HT-29 (cell line): ENCODE measurements around the gene PCGF3. TPM values are rescaled to one million over a fixed set of nuclear protein-coding genes. Genes with fewer than 3 reads are reported as not detected.
A peak's percentile ranks its signal among the peaks of the same experiment; 100 is the strongest.
"Not testable (repeated sequence)": the region's sequence is repeated elsewhere in the genome, so short reads cannot be mapped to it uniquely, and the experiment has no call there.

Experiments used
- DNase-seq: peaks from one replicate; pipeline ENCODE4 v3.0.0-alpha.2; 2015; ENCODE audit warnings: low spot score
- total RNA-seq: library from RNA; depleted of rRNA; stranded (reverse); fragments of >200 nt; shearing (Covaris generic); gene quantifications from 2 replicates; pipeline ENCODE4 v1.2.3, GENCODE V29; 2014; rRNA removed

The PCGF3 gene
- total RNA-seq, 1 experiment from 2014 or later, result 64.9 TPM

DNA sequence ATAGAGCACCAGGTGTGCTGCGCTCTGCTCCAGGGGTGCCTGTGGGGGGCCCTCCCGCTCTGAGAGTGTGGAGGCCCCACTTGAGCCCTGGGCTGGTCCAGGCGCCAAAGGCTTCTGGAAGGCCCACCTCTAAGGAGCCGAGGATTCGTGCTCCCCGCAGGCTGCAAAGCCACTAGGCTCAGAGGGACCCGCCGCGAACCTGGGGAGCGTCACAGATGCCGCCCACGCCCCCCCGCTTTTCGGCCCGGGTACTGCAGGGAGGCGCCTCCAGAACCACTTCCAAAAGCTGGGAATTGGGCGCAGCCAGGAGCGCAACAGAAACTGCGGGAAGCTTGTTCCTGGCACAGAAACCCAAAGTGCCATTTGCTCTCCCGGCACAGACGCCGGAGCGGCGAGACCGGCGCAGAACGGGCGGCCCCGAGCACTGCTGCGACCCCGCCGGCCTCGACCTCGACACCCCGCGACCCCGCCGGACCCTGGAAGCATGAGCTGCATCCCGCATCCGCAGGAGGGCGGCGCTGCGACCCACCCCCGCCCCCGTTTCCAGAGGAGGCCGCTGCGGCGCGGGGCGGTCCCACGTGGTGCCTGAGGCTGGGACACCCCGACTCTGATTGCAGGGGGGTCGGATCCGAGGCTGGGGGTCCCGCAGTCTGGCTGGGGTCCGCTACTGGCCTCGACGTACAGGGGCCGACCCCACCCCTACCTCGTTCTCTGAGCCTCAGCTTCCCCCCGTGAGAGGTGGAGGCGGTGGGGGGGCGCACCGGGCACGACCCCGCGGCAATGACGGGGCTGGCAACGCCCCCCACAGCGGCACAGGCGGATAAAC is 89.5 kb downstream of the PCGF3 start:
- no peak for DNase-seq

DNA sequence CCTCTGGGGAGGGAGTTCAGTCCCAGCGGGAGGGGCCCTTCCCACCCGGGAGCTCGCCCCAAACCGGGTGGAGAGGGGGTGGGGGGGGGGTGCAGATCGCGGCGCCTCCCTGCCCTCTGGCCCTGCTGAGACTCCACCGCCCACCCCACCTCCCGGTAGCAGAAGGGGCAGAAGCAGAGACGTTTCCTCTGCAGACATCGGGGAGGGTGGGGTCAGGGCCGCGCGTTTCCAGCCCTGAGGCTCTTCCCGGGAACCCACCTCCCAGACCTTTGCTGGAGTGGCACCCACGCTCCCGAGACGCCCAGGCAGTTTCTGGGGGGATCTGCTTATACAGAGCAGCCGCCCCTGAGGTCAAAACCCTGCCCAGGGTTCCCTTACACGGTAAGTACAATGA is 90.1 kb downstream of the PCGF3 start:
- DNase-seq, result no peak

DNA sequence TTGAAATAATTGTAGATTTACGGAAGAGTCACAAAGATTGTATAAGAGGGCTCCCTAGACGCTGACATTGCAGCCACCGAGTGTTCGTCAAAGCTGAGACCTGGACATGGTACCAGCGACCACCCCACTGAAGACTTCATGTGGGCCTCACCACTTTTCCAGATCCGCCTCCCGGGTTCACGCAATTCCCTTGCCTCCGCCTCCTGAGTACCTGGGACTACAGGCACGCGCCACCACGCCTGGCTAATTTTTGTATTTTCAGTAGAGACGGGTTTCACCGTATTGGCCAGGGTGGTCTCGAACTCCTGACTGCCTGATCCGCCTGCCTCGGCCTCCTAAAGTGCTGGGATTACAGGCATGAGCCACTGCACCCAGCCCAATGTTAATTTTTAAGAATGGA is 90.6 kb downstream of the PCGF3 start:
- DNase-seq, result no peak

DNA sequence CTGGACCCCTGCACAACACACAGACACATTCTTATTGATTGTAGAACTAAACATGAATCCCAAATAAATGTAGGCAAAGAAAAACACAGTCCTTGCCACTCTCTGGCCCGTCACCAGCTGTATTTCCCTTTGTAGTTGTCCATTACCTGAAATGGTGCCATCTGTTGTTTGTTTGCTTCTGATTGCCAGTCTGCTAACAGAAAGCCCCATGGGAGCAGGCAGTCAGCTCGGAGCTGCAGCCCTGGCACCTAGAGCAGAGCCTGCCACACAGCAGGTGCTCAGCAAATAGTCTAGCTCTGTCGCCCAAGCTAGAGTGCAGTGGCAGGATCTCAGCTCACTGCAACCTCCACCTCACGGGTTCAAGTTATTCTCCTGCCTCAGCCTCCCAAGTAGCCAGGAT is 91.4 kb downstream of the PCGF3 start:
- no peak for DNase-seq

DNA sequence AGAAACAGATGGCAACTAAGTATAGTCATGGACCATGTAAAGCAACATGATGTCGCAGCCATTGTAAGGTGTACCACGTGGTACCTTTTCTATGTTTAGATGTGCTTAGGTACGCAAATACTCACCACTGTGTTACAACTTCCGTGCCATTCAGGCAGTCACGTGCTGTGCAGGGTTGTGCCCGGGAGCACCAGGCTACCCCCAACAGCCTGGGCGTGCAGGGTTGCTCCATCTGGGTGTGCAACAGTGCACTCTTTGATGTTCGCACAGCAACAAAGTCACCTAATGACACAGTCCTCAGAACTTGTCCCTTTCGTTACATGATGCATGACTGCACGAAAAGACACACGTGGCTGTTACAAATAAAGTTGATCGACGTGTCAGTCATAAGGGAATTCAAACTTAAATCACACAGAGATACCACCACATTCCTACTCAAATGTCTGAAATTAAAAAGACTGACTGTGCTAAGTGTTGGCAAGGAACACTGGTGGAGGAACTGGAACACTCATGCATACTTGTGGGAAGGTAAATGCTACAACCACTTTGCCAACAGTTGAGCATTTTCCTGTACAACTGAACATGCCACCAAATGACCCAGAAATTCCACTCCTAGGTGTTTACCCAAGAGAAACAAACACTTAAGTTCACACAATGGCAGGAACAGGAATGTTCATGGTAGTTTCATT is 95.9 kb downstream of the PCGF3 start:
- DNase-seq, result no peak

DNA sequence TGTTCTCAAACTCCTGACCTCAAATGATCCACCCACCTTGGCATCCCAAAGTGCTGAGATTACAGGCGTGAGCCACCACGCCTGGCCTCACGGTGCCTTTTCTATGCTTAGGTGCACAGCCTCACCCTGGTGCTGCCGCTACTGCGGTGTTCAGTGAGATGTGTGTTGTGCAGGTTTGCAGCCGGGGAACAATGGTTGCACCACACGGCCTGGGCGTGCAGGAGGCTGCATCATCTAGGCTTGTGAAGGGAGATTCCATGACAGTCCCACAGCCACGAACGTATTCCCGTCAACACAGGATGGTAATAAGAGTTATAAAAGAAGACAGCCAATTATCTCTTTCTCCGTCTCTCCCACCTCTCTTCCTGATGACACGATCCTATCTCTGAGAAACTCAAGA is 98.3 kb downstream of the PCGF3 start:
- no peak for DNase-seq

DNA sequence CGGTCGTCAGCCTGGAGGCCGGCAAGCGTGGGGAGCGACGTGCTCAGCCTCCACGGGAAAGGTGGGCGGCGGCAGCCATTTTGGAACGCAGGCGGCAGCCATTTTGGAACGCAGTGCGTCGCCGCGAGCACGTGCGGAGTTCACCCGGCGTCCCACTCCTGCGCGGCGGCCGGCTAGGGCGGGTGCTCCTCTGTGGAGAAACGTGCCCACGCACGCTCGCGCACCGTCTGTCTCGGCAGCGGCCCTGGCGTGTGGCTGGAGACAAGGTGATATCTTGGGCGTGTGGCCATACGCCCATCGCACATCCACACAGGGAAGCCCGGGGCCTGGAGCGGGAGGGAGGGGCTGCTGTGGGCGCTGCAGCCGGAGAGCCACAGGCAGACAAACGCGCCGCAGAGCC is 99.2 kb downstream of the PCGF3 start:
- DNase-seq, result no peak

DNA sequence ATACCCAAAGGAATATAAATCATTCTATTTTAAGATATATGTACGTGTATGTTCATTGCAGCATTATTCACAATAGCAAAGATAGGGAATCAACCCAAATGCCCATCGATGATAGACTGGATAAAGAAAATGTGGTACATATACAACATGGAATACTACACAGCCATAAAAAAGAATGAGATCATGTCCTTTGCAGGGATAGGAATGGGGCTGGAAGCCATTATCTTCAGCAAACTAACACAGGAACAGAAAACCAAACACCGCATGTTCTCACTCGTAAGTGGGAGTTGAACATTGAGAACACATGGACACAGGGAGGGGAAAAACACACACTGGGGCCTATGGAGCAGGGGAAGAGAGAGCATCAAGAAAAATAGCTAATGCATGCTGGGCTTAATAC is 101.3 kb downstream of the PCGF3 start:
- DNase-seq, result not testable (repeated sequence)

DNA sequence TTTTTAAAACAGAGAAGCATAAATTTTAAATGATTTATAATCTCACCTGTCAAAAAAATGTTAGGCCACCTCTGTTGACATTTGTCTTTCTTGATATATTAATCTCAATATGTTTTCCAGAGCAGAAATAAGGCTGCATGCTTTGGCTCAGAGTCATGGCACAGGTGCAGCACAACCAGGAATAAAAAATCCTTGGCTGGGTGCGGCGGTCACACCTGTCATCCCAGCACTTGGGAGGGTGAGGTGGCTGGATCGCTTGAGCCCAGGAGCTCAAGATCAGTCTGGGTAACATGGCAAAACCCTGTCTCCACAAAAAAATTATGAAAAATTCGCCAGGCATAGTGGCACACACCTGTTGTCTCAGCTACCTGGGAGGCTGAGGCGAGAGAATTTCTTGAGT is 102.2 kb downstream of the PCGF3 start:
- no peak for DNase-seq

DNA sequence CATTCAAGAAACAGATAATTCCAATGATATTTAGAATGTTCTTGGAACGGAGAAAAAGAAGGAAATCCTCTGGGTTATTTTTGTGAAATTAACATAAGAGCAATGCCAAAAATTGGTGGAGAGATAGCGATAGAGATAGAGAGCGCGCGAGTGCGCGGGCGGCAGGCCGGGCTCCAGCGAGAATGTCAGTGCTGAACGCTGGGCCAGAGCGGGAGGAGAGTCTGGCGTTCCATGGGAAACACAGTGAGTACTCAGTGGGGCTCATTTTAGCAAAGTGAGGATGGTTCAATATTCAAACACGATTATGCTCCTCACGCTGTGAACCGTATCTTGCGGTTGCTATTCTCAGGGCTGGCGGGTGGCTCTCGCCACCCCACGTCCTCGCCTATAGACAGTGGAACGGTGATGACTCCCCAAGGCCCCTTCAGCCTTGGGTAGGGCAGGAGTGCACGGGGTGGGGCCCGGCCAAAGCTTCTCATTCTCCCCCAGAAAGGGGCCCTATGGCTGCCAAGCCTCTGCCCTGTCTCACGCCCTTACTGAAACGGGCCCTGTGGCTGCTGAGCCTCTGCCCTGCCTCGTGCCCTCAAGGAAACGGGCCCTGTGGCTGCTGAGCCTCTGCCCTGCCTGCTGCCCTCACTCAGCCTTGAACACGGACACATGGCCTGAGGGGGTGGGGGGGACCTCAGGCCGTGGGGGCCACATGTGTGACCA is 103.4 kb downstream of the PCGF3 start:
- DNase-seq, result no peak

DNA sequence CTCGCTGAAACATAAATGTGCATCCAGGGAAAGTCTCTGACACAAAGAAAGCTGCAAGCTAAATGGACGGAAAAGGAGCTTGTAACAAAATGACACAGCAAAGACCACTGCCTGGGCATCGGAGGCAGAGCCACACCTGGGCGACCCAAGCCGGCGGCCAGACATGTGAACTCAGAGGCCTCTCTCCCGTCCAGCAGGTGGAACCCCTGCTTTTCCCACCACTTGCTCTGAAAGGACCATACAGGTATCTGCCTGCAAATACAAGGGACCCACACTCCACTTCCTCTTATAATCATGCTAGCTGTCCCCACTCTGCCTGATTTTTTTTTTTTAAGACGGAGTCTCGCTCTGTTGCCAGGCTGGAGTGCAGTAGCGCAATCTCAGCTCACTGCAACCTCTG is 108.3 kb downstream of the PCGF3 start:
- peak; percentile 42 for DNase-seq

DNA sequence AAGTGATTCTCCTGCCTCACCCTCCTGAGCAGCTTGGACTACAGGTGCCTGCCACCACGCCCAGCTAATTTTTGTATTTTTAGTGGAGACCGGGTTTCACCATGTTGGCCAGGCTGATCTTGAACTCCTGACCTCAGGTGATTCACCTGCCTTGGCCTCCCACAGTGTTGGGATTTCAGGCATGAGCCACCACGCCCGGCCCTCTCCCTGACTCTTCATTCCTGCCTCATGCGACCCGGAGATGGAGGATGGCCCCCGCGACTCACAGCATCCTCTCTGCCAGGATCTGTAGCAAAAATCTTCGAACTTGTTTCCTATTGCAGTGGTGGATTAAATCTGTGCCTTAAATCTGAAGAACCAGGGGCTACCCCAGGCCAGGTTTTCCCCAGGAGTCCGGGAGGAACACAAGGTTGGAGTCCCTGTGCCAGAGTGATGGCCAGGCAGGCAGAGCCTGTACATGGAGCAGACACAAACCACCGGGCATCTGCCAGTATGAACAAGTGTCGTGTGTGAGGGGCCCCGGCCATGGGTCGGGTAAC is 108.7 kb downstream of the PCGF3 start:
- DNase-seq, result no peak

DNA sequence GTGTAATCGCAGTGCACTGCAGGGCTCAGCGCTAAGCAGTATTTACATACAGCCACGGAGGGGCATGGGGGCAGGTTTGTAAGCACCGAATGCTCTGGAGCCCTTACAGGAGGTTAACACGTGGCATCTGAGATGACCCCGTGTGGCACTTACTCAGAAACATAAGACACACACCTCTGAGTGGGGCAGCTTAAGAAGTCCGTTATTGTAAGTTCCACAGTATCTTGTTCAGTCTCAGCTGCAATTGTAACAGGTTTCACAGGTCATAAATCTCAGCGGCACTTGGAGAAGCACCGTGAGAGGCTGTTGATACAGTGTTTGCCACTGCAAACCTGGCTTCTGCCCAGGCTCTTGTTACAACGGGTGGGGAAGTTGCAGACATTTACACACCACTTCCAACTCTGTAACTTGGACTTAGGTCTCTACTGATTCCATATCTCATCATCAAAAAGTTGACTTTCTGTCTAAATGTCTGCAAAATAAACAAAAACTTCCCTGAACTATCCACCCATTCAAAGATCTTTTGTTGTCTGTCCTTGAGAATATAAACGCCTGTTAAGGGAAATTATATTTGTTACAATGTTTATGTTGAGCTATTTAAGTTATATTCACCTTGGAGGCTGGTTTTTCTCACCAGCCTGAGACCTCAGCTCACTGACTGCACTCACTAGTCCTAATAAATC is 110.0 kb downstream of the PCGF3 start:
- peak; percentile 30 for DNase-seq

DNA sequence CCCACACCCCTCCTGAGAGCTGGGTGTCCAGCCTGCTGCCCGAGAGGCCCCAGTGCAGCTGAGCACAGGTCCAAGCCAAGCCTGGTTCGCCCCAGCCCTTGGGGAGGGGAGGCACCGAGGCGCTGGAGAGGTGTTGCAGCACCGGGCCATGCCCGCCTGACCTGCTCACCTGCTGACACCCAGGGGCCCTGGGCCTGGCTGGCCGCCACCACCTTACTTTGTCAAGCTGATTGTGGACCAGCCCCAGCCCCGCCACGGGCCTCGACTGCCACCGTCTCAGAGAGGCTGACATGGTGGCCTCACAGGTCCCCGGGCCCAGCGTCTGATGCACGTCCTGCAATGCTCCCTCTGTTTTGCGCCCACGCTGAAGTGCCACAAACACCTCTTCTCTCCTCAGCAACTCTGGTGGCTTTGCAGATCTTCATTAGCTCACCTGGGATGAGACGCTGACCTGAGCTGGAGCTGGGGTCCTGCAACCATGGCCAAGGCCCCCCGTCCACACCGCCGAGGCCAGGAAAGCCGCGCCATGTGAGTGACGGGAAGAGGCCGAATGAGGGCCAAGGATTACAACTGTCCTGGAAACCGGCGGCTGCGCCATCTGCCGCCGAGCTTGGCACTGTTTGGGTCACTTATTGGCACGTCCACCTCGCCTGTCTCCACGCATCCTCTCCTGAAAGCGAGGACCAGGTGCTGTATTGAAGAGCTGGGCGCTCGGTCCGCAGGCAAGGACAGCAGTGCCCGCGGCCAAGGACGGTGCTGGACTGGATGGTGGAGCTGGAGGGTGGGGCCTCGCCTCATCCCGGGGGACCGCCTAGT is 112.7 kb downstream of the PCGF3 start:
- DNase-seq, result no peak

DNA sequence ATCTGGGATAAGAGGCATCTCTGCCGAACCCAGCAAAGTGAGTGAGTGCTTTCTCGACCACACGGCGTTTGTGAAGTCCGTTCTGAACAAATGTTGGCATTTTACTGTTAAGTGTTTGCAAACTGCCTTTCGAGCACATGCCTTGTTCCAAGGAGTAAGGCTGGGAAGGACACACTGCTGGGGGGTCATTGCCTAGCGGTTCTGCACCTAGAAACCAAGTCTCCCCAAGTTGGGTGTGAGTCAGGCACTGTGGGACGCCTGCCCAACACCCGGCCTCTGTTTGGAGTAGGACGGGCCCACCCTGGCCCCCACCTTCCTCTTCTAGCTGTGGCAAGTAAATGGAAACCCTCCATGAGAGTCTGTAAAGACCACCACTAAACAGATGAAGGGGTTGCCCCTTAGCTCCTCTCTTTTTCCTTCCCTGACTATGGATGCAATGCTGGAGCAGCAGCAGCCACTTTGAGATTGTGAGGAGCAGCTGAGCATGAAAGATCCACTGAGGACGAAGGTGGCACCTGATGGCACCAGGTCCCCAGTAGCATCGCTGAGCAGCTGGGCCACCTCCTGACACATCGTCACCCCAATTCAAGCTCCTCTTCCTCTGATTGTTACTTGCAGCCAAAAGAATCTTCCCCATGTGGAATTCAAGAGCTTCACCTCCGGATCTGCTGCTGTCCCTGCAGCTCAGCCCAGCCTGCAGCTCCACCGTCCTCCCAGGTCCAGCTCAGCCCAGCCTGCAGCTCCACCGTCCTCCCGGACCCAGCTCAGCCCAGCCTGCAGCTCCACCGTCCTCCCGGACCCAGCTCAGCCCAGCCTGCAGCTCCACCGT is 114.0 kb downstream of the PCGF3 start:
- DNase-seq, result no peak

Other genes with a start within 250 kb of the PCGF3 start
- gene ZNF721, start 206.7 kb upstream of the PCGF3 start, total RNA-seq, result 13.9 and 16.5 TPM in 2 replicates
- gene PIGG, start 206.6 kb upstream of the PCGF3 start, total RNA-seq, result 42.1 and 49.7 TPM in 2 replicates
- gene TMEM271, start 129.5 kb upstream of the PCGF3 start, total RNA-seq, result not detected in 2 replicates
- gene PDE6B, start 80.3 kb upstream of the PCGF3 start, total RNA-seq, result not detected in 2 replicates
- gene ATP5ME, start 31.6 kb upstream of the PCGF3 start, total RNA-seq, result 378 and 389 TPM in 2 replicates
- gene MYL5, start 31.3 kb upstream of the PCGF3 start, total RNA-seq, result 10.9 and 12.6 TPM in 2 replicates
- gene SLC49A3, start 16.7 kb upstream of the PCGF3 start, total RNA-seq, result 0.56 TPM in 1 of 2 replicates, not detected in the other
- 0.28 and 0.73 TPM in 2 replicates for gene CPLX1, start 120.3 kb downstream of the PCGF3 start, total RNA-seq
- 278 and 308 TPM in 2 replicates for gene GAK, start 226.5 kb downstream of the PCGF3 start, total RNA-seq
- gene TMEM175, start 226.6 kb downstream of the PCGF3 start, total RNA-seq, result 13.7 and 33.0 TPM in 2 replicates